GF-D8 (cell line): ENCODE measurements around the gene EFNA3.
"Not testable (repeated sequence)": the region's sequence is repeated elsewhere in the genome, so short reads cannot be mapped to it uniquely, and the experiment has no call there.

Experiments
- DNase-seq: peaks from one replicate; lab custom pipeline; 2025; lab: John Stamatoyannopoulos, UW

The EFNA3 gene

GRCh38 chr1:155110826-155111225 is 32.2 kb downstream of the EFNA3 start:
- no peak for DNase-seq

DNA sequence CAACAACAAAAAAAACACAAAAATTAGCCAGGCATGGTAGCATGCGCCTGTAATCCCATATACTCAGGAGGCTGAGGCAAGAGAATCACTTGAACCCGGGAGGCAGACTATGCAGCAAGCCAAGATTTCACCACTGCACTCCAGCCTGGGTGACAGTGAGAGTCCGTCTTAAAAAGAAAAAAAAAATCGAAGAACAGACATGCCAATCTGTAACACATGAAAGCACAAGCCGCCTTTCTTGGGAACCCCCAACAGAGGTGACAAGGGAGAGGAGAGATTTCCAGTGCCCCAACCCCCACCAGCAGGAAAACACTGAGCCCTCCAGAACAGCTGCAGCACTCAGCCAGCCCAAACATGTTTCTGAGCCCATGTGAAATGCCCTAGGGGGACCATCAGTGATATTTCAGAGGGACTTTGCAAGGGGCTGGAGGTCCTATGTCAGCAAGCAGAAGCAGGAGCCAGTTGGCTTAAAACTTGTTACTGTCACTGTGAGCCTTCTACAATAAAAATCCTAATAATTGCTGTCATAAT is 34.9 kb downstream of the EFNA3 start:
- no peak for DNase-seq

DNA sequence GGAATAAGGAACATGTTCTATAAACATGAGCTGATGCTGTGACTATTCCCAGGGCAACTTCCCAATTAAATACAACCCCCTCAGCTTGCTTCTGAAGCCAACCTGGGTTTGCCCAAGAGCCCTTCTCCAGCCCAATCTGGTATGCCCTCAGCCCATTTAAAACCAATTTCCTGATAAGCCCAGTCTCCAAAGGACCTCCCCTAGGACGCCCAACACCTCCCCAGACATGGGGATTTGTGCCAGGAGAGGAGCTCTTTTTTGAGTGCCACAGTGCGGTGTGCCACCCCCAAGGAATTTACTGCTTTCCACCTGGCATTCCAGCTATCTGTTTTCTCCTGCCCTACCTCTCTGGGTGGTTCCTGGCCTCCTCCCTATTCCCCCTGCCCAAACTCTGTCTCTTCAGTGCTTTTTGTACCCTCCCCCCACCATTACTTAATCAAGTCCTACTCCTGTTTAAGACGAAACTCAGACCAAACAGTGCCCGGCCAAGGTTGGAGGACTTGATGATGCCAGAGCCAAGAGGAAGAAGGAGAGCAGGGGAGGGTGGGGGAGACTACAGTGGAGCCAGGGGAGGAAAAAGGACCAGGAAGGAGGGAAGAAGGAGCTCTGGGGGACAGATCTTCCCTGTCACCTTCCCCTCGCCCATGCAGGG is 37.6 kb downstream of the EFNA3 start:
- DNase-seq = no peak

- DNase-seq = no peak
These were observed 39.0 kb downstream of the EFNA3 start for GRCh38 chr1:155117610-155118009.

DNA sequence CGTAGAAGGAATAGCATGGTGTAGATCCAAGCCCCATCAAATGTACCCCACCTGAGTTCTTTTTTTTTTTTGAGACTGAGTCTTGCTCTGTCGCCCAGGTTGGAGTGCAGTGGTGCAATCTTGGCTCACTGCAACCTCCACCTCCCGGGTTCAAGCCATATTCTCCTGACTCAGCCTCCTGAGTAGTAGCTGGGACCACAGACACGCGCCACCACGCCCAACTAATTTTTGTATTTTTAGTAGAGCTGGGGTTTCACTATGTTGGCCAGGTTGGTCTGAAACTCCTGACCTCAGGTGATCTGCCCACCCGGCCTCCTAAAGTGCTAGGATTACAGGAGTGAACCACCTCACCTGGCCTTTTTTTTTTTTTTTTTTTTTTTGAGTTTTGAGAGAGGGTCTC is 39.5 kb downstream of the EFNA3 start:
- DNase-seq = not testable (repeated sequence)

GRCh38 chr1:155120253-155120652 is 41.6 kb downstream of the EFNA3 start:
- no peak for DNase-seq

DNA sequence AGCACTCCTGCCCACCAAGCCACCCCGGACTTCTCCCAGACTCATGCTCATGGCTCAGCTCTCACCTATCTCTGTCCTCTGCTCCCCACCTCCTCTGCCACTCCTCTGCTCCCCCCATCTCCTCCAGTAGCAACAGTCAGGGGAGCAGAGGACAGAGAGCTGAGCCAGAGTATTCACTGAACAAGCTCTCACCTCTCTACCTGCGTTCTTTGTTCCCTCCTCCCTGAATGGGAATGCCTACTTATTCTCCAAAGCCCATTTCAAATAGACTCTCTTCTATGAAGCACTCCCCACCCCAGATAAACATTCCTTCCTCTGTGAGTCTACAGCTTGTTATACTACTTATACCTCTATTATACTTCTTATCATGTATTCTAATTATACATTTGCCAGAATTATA is 42.6 kb downstream of the EFNA3 start:
- no peak for DNase-seq

GRCh38 chr1:155122308-155122707 is 43.7 kb downstream of the EFNA3 start:
- no peak for DNase-seq

GRCh38 chr1:155123801-155124200 is 45.2 kb downstream of the EFNA3 start:
- DNase-seq = no peak

DNA sequence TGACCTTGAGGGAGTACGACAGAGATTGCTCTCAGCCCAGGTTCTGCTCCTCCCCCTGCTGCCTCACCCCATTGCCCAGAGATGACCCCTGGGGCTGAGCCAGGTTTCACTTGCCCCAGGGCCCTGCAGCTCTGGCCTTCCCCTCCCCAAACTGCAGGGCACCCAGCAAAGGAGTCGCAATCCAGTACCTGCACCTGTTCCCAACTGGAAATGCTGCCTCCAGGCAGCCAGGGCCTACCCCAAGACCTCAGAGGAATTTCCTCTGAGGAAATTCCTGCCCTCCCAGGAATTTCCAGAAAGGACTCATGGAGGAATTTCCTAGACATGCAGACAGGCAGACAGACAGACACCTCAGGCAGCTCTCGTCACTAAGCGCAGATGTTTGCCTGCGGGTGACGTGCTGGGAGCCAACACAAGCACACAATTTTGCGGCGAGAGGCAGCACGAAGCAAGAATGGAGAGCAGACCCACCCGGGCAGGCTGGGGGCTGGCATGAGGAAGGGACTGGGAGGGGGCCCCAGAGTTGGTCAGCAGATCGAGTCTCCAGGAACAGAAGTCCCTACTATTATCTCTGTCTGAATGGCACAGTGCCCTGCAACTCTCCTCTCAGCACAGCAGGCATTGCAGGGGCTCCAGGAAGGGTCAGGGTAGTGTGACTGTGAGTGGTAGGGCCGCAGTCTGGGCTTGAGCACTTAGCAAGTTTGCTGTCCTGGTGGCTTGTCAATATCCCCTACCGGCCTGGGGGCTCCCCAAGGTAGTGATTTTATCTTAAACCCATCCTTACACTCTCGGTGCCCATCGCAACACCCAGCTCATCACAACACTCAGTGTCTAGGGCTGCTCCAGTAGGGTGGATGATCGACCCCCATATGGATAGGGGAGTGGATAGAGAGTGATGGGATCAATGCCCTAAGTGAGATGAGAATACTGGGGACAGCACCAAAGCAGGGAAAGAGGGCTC is 46.1 kb downstream of the EFNA3 start:
- DNase-seq = no peak

GRCh38 chr1:155125511-155125945 is 46.9 kb downstream of the EFNA3 start:
- no peak for DNase-seq

- DNase-seq = no peak
These were observed 47.4 kb downstream of the EFNA3 start for GRCh38 chr1:155125946-155126555.

DNA sequence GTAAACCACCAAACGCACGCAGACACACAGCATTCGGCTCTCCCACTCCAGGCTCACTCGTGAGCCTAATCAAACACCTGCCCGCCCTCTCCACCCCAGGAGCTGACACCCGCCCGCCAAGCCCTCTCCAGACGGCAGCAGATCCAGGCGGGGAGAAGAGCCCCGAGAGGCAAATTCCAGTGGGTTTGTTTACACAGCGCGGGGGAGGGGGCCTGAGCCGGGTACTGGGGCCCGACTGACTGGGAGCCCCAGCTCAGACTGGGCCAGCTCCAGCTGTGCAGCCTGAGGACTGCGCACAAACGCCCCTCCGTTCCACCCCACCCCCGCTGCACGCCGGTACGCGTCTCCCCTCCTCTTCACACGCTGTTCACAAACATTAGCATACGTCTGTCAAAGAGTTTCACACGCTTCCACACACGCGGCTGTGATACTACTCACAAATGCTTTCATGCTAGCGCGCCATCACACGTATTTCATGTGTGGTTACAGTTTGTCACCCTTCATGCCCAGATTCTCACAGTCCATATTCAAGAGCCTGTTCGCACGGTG is 48.0 kb downstream of the EFNA3 start:
- DNase-seq = no peak

DNA sequence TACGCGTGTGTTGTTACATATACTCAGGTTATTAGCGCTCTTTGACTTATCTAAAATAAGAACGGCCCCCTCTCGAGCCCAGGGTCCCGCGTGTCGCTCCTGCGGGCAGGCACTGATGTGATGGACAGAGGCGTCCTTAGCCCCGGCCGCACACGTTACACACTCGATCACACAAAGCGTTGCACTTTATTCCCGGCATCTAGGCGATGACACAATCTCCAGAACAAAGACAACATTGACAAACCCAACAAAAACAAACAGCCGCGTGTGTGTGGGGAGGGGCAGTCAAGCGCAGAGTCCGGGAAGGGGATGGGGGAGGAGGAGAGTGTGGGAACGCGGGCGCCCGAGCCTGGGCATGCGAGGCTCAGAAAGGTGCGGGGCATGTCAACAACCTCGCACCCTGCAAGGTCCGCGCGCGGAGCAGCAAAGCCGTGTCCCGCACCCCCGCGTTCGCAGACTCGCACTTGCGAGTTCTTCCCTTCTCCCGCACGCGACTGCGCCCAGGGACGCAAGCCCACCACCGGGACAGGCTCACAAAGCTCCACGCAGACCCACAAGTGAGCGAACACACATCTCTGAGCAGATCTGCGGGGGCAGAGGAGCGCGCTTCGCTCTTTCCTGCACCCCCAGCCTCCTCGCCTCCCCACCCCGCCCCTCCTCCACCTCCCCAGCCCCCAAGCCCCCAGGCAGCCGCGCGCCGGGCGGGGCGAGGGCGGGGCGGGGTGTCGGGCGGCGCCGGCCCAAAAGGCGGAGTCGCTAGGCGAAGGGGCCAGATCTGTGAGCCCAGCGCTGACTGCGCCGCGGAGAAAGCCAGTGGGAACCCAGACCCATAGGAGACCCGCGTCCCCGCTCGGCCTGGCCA is 48.7 kb downstream of the EFNA3 start, which contains the start of gene EFNA1:
TSS of gene EFNA1 (plus strand) at position 772 of the 862 bp plus-strand sequence. CDS start 102 bp downstream, outside the sequence.
- DNase-seq = no peak

- DNase-seq = no peak
These were observed 49.5 kb downstream of the EFNA3 start for GRCh38 chr1:155127967-155128754.

DNA sequence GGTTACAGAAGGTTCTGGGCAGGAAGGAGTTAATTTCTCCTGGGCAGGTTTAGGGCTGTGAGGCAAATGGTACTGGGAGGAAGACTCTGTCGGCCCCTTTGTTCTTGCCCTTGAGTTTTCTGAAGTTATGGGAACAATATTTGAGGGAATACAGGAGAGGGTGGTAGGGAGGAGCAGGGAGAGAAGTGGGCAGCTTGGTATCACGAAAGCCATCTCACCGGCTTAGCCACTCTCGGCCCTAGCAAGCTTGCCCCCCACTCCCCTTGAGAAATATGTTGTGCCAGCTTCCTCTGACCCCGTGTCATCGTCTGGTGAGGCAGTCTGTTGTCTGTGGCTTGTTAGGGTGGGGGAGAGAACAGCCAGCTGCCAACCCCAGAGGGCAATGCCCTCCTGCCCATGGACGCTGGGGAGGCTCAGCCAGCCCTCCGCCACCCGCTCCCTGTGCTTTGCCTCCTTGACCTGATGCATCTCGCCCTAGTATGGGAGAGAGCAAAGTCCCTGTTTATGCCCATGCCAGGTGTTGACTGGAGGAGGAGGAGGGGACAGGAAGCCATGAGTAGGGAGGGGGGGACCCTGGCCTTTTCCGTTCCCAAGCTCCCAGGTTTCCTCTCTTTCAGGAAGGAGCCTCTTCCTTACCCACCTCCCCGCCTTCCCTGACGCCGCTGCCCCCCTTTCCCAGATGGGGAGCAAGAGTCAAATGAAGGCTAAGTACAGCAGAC is 50.3 kb downstream of the EFNA3 start:
- no peak for DNase-seq

- DNase-seq = no peak
These were observed 51.8 kb downstream of the EFNA3 start for GRCh38 chr1:155130272-155131006.

- DNase-seq = no peak
These were observed 52.6 kb downstream of the EFNA3 start for GRCh38 chr1:155131285-155131684.

- no peak for DNase-seq
These were observed 53.2 kb downstream of the EFNA3 start for GRCh38 chr1:155131856-155132255.
